NCI-H187 treated with DMSO at 0.1 percent for 48 hours (cell line): ENCODE data around the gene CYP3A7.
"Not testable (repeated sequence)": the region's sequence is repeated elsewhere in the genome, so short reads cannot be mapped to it uniquely, and the experiment has no call there.

Source experiments
- DNase-seq: peaks from one replicate; lab custom pipeline; 2025; lab: John Stamatoyannopoulos, UW

CYP3A7 gene

DNA sequence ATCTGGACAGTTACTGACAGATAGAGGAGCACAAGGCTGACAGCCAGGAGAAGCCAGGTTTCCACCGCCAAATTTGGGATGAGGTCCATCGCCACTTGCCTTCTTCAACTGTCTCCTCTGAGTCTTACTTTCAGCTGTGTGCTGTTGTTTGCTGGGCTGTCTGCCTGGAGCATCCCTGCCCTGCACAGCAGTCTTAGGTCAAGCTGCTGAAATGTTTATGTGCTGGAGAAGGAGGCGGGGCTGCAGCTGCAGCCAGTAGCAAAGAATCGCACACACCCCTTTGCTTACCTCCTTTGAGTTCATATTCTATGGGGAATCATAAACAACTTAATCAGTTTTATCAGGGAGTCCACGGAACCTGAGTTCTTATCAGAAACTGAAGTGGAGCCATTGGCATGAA lies 35.0 kb downstream of the CYP3A7 start:
- no peak for DNase-seq

DNA sequence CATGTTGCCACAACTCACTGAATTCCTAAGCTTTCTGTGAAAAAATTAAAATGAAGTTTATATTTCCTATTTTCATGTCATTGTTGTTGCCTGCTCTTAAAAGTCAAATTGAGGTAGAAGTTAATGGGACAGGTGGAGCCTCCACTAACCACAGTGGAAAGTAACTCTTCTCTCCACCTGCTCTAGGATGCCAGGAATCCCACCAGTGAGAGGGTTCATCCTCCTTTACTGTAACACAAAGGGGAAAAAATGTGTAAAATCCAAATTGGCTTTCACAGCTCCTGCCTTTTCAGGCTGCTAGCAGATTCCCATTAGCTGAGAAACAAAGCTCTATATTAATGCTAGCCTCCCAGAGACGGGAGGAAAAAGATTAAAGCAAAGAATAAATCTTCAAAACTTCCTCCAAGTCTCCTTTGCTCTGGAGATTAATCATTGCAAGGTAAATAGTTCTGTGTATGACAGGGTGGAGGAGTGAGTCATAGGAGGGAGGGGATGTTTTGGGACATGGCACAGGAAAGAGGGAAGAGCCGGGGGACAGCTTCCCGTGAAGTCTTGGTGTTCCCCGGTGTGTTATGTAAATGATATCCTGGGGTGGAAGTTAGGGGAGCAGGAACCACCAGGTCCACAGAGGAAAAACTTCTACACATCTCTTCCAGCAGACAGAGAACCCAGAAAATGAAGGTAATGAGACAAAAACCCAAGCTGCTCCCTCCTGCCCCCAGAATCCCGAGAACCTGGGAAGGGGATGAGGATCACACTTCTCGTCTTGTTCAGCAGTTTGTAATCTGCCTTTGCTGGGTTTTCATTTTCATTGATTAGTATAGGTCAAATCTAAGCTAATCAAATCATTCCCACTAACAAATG lies 35.9 kb downstream of the CYP3A7 start:
- not testable (repeated sequence) for DNase-seq

DNA sequence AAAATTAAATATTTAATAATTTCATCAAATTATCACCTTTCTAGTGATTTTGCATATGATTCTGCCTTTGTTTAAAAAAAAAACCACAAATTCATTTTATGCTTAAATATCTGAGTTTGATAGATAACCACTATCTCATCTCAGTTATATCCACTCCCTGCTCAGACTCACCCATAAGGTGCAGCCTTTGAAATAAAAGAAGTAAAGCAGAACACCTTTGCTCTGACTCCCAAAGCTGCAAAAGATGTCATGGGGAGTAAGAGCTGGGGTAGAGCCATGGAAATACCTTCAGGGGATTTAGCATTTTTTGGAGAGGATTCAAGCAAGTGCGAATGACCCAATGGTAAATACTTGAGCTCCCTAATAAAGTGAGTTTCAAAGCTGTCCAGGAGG lies 40.1 kb downstream of the CYP3A7 start:
- no peak for DNase-seq

DNA sequence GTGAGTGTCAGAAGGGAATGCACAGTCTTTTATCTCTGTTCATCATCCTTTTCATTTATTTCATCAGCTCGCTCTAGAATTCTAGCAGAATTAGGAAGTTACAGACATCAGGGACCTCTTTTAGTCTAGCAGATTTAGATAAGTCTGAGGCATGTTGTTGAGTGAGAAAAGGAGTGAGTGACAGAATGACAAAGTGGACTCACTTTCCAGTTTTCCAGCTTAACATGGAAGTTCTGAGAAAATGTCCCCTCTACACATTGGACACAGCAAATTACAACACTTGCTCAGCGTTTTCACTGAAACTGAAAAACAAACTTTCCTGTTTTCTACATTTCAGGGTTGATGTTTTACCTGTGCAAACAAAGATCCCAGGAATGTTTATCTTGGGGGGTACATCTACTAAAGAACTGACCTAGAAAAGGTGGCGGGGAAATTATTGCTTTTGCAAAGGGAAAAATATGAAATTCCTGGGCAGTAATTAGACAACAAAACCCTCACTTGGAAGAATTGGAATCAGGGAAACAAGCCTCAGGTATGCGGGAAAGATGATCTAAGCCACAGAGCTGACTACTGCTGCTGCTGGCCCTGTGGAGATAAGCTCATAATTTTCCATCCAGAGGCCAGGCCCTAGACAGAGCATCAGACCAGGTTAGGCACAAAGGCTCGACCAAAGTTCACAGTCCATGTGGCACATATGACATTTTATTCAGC lies 40.6 kb downstream of the CYP3A7 start:
- no peak for DNase-seq

DNA sequence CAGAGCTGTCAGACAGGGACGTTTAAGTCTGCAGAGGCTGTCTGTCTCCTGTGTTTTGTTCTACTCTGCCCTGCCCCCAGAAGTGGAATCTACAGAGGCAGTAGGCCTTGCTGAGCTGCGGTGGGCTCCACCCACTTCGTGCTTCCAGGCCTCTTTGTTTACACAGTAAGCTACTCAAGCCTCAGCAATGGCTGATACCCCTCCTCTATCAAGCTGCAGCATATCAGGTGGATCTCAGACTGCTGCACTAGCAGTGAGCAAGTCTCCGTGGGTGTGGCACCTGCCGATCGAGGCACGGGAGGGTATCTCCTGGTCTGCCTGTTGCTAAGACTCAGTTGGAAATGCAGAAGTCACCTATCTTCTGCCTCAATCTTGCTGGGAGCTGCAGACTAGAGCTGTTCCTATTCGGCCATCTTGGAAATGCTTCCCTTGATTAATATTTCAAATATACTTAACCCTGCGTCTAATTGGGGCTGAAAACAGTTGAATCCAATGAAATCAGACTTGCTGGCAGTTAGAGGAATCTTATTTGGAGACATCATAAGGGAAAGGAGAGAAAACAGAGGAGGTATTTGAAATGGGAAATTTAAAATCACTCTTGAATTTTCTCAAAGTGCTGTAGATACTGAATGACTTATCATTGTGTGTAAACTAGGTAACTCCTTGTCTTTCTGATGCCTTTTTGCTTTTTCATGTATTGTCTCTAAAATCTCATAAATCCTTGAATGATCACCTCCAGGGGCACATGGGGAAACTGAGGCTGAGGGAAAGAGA lies 41.4 kb downstream of the CYP3A7 start:
- DNase-seq = peak; percentile 79

DNA sequence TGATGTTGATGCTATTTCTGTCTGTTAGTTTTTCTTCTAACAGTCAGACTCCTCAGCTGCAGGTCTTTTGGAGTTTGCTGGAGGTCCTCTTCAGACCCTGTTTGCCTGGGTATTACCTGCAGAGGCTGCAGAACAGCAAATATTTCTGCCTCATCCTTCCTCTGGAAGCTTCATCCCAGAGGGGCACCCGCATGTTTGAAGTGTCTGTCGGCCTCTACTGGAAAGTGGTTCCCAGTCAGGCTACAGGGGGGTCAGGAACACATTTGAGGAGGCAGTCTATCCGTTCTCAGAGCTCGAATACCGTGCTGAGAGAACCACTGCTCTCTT lies 41.9 kb downstream of the CYP3A7 start:
- DNase-seq = no peak

- not testable (repeated sequence) for DNase-seq
These were observed 42.4 kb downstream of the CYP3A7 start for GRCh38 chr7:99692563-99692962.

GRCh38 chr7:99691658-99692057 lies 43.3 kb downstream of the CYP3A7 start:
- DNase-seq = not testable (repeated sequence)

DNA sequence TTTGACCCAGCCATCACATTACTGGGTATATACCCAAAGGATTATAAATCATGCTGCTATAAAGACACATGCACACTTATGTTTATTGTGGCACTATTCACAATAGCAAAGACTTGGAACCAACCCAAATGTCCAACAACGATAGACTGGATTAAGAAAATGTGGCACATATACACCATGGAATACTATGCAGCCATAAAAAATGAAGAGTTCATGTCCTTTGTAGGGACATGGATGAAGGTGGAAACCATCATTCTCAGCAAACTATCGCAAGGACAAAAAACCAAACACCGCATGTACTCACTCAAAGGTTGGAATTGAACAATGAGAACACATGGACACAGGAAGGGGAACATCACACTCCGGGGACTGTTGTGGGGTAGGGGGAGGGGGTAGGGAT lies 44.1 kb downstream of the CYP3A7 start:
- DNase-seq = not testable (repeated sequence)

GRCh38 chr7:99685871-99686608 lies 49.0 kb downstream of the CYP3A7 start:
- DNase-seq = not testable (repeated sequence)

GRCh38 chr7:99685129-99685758 lies 49.8 kb downstream of the CYP3A7 start:
- no peak for DNase-seq

GRCh38 chr7:99679400-99680191 lies 55.4 kb downstream of the CYP3A7 start, which contains the start of gene CYP3A5:
Gene CYP3A5, minus strand, starts transcription at chr7:99679996. Its CDS starts 100 bp downstream, at chr7:99679896.
- no peak for DNase-seq

GRCh38 chr7:99679032-99679399 lies 56.0 kb downstream of the CYP3A7 start:
- DNase-seq = no peak

DNA sequence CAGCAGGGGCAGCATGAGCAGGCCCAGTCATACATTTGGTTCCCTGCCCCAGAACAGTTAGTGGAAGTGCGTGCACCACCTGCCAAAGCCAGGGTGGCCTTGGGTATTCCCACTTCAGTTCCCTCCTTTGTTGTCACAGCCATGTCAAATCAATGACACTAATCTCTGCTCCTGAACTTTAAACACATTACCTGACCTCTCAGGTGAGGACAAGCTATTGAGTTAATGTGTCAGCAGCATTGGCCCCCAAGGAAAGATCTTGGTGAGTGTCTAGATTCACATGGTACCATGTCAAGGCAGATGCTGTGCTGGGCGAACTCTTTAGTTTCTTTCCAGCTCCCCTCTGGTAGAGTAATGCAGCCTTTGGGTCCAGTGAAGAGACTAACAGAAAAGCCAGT lies 57.3 kb downstream of the CYP3A7 start:
- no peak for DNase-seq

- no peak for DNase-seq
These were observed 57.9 kb downstream of the CYP3A7 start for GRCh38 chr7:99677013-99677647.

GRCh38 chr7:99674995-99675742 lies 59.8 kb downstream of the CYP3A7 start:
- no peak for DNase-seq

GRCh38 chr7:99672573-99672972 lies 62.4 kb downstream of the CYP3A7 start:
- DNase-seq = no peak

GRCh38 chr7:99669782-99670181 lies 65.2 kb downstream of the CYP3A7 start:
- DNase-seq = no peak

GRCh38 chr7:99668541-99668940 lies 66.5 kb downstream of the CYP3A7 start:
- DNase-seq = no peak
